Measurements from ENCODE around the gene KRTAP19-8. TPM values are rescaled to one million over a fixed set of nuclear protein-coding genes. Genes with fewer than 3 reads are reported as not detected.

The KRTAP19-8 gene
- total and polyA plus RNA-seq, 10 of the 15 experiments (the other 5 are each of a cell fraction or from before 2014, with no cell fraction given): not detected

DNA sequence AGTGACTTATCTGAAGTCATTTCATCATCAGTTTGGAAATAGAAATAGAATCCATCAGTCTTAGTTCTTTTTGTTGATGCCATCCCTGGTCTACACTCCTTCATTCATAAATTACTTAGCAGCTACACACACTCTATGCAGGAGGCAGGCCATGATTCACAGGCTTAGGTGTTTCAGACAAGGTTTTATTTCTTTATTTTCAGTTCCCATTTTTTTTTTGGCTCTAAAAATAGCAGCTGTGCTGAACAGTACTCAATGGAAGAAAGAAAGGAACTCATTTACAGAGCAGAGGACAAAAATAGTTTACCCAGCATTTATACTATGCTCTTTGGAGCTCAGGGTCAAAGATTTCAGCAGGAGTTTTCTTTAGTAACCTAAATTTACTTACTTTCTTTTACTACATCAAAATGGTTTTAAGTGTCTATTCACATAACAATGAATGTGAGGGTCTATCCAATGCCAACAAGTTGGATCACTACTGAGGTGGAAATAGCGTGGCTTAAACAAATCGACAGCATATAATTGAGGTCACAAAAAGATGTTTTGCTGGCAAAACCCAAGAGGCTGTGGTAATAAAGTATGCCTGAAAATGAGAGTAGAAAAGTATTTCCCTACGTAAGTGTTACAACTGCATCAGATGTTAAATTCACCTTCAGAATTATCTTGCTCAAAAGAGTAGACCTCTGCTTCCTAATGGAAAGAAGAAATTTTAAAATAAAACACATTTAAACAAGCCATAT, 7.7 kb downstream of the KRTAP19-8 start (continued):
- TF ChIP-seq, protein P1, sequence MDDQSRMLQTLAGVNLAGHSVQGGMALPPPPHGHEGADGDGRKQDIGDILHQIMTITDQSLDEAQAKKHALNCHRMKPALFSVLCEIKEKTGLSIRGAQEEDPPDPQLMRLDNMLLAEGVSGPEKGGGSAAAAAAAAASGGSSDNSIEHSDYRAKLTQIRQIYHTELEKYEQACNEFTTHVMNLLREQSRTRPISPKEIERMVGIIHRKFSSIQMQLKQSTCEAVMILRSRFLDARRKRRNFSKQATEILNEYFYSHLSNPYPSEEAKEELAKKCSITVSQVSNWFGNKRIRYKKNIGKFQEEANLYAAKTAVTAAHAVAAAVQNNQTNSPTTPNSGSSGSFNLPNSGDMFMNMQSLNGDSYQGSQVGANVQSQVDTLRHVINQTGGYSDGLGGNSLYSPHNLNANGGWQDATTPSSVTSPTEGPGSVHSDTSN (IDR thresholded peaks at IDR 0.05; ENCODE audit: insufficient replicate concordance, low read depth, low read length): no peak
- TF ChIP-seq RB1 (IDR thresholded peaks at IDR 0.05; ENCODE audit: borderline replicate concordance): no peak
- TF ChIP-seq ZNF384 (IDR thresholded peaks at IDR 0.05; ENCODE audit: borderline replicate concordance, low read depth, low read length): peak; percentile 59; the same call in 1 of the 2 replicates
- no peak for TF ChIP-seq HDGF (IDR thresholded peaks at IDR 0.05)
- TF ChIP-seq, protein P2, sequence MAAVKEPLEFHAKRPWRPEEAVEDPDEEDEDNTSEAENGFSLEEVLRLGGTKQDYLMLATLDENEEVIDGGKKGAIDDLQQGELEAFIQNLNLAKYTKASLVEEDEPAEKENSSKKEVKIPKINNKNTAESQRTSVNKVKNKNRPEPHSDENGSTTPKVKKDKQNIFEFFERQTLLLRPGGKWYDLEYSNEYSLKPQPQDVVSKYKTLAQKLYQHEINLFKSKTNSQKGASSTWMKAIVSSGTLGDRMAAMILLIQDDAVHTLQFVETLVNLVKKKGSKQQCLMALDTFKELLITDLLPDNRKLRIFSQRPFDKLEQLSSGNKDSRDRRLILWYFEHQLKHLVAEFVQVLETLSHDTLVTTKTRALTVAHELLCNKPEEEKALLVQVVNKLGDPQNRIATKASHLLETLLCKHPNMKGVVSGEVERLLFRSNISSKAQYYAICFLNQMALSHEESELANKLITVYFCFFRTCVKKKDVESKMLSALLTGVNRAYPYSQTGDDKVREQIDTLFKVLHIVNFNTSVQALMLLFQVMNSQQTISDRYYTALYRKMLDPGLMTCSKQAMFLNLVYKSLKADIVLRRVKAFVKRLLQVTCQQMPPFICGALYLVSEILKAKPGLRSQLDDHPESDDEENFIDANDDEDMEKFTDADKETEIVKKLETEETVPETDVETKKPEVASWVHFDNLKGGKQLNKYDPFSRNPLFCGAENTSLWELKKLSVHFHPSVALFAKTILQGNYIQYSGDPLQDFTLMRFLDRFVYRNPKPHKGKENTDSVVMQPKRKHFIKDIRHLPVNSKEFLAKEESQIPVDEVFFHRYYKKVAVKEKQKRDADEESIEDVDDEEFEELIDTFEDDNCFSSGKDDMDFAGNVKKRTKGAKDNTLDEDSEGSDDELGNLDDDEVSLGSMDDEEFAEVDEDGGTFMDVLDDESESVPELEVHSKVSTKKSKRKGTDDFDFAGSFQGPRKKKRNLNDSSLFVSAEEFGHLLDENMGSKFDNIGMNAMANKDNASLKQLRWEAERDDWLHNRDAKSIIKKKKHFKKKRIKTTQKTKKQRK (IDR thresholded peaks at IDR 0.05; ENCODE audit: low read depth, low read length): no peak
- TF ChIP-seq CHD2 (IDR thresholded peaks at IDR 0.05; ENCODE audit: borderline replicate concordance, low read depth, low read length): no peak
- no peak for TF ChIP-seq ZBED1 (IDR thresholded peaks at IDR 0.05; ENCODE audit: borderline replicate concordance)
- no peak for TF ChIP-seq TCF7 (IDR thresholded peaks at IDR 0.05; ENCODE audit: borderline replicate concordance)
- 0 out of 4 replicates have a peak, but pooled peaks have one; percentile 18 to 25 for TF ChIP-seq IKZF2 (IDR thresholded peaks at IDR 0.05)
- no peak for TF ChIP-seq ZNF24 (IDR thresholded peaks at IDR 0.05)
- TF ChIP-seq NBN (IDR thresholded peaks at IDR 0.05): no peak
- TF ChIP-seq, protein P3, sequence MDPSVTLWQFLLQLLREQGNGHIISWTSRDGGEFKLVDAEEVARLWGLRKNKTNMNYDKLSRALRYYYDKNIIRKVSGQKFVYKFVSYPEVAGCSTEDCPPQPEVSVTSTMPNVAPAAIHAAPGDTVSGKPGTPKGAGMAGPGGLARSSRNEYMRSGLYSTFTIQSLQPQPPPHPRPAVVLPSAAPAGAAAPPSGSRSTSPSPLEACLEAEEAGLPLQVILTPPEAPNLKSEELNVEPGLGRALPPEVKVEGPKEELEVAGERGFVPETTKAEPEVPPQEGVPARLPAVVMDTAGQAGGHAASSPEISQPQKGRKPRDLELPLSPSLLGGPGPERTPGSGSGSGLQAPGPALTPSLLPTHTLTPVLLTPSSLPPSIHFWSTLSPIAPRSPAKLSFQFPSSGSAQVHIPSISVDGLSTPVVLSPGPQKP (IDR thresholded peaks at IDR 0.05; ENCODE audit: low read depth, low read length): no peak
- TF ChIP-seq POLR2AphosphoS2 (IDR thresholded peaks at IDR 0.05; ENCODE audit: low read depth, low read length): no peak
- peak; percentile 72 for TF ChIP-seq MEF2B (IDR thresholded peaks at IDR 0.05; ENCODE audit: partially characterized antibody, poor library complexity, severe bottlenecking)
- peak; percentile 90 for TF ChIP-seq MEF2A (IDR thresholded peaks at IDR 0.05; ENCODE audit: insufficient read depth, low read depth, low read length)
- TF ChIP-seq SPI1 (IDR thresholded peaks at IDR 0.05; ENCODE audit: borderline replicate concordance, insufficient read depth, low read depth, low read length): peak; percentile 82
- no peak for TF ChIP-seq CBFB (IDR thresholded peaks at IDR 0.05; ENCODE audit: low read depth)
